ENCODE measurements around the gene NUDT19. TPM values are rescaled to one million over a fixed set of nuclear protein-coding genes. Genes with fewer than 3 reads are reported as not detected.
"Not testable (repeated sequence)": the region's sequence is repeated elsewhere in the genome, so short reads cannot be mapped to it uniquely, and the experiment has no call there.

Gene NUDT19
- 6.8 TPM for polyA plus RNA-seq (2013, experiment 1 of 2; ENCODE audit: insufficient read length)
- polyA plus RNA-seq (2013, experiment 2 of 2; ENCODE audit: insufficient read length): 7.5 TPM

DNA sequence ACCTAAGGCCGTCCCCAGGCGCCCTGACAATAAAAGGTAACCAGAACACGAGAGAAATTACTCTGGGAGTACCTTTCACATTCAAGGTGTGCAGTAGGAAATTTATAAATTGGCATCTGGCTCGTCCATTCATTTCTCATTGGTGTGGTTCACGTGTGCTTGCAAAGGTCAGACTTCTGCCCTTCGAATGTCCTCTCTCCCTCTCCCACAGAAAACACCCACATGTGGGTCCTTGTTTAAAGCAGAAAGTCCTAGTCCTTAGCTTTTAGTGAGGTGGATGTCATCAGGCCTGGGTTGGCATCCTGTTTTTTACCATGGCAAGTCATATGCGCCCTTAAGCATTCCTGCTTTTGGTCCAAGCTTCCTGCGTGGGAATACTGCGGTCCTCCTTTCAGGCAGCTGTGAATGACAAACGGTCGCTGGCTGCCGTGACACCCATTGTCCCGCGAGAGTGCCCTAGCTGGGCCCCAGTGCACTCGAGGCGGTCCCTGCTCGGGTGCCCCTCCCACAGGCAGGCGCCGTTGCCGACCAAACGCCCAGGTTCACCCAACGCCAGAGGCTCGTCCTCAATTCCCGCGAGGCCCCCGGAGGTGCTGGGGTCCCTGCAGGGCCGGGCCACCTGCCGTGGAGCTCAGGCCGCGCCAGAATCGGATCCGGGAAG, at the start of gene NUDT19:
Gene NUDT19 (plus strand): TSS at position 531 of the 661 bp plus-strand sequence. CDS start 140 bp downstream, outside the sequence.
- peak; percentile 83 for DNase-seq

- DNase-seq: no peak
These were observed 48.9 kb upstream of the NUDT19 start for GRCh38 chr19:32642771-32643170.

GRCh38 chr19:32646556-32646955, 45.1 kb upstream of the NUDT19 start:
- DNase-seq: no peak

DNA sequence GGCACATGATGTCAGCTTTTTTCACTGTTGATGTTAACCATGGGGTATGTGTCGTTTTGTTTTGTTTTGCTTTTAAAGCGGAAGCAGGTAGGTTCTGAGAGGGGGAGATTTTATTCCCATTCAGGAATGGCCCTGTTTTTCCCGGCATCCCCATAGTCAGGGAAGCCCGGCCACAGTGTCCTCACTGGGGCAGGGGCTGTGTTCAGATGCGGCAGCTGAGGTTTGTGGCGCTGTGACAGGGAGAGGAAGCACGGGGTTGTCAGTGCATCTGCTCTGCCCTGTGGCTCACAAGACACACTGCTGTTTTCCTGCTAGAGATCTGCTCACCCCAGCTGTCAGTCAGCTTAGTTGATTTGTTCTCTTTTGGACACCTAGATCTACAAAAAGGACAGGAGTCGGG, 44.3 kb upstream of the NUDT19 start:
- no peak for DNase-seq

- no peak for DNase-seq
These were observed 41.9 kb upstream of the NUDT19 start for GRCh38 chr19:32649751-32650150.

DNA sequence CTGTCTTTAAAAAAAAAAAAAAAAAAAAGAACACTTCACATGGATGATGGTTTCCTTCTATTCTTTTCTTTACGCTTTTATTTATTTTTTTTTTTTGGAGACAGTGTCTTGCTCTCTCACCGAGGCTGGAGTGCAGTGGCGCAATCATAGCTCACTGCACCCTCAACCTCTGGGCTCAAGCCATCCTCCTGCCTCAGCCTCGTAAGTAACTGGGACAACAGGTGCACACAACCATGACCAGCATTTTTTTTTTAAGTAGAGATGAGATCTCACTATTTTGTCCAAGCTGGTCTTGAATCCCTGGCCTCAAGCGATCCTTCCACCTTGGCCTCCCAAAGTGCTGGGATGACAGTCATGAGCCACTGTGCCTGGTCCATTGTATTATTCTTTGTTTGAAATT, 41.0 kb upstream of the NUDT19 start:
- DNase-seq: no peak

DNA sequence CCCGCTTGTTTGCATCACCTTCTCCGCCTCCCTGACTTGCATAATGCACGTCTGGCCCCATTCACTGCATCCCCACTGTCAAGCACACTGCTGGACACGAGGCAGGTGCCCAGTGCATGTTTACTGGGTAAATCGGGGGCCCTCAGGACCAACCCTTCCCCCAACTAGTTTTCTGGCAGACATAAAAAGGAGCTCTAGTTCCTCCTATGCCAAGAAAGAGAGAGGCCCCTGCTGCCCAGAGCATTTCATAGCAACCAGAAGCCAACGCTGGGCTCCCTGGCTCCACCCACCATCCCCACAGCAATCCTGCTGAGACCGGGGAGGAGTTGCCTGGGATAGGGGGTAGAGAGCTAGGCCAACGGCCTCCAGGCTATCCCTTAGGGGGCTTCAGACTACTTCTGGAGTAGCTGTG, 39.9 kb upstream of the NUDT19 start:
- no peak for DNase-seq

DNA sequence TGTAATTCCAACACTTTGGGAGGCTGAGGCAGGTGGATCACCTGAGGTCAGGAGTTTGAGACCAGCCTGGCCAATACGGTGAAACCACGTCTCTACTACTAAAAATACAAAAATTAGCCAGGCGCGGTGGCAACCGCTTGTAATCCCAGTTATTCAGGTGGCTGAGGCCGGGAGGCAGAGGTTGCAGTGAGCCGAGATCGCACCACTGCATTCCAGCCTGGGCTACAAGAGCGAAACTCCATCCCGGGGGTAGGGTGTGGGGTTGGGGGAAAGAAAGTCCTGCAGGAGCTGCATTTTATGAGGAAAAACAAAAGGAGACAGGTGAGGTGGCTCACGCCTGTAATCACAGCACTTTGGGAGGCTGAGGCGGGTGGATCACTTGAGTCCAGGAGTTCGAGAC, 39.3 kb upstream of the NUDT19 start:
- not testable (repeated sequence) for DNase-seq

DNA sequence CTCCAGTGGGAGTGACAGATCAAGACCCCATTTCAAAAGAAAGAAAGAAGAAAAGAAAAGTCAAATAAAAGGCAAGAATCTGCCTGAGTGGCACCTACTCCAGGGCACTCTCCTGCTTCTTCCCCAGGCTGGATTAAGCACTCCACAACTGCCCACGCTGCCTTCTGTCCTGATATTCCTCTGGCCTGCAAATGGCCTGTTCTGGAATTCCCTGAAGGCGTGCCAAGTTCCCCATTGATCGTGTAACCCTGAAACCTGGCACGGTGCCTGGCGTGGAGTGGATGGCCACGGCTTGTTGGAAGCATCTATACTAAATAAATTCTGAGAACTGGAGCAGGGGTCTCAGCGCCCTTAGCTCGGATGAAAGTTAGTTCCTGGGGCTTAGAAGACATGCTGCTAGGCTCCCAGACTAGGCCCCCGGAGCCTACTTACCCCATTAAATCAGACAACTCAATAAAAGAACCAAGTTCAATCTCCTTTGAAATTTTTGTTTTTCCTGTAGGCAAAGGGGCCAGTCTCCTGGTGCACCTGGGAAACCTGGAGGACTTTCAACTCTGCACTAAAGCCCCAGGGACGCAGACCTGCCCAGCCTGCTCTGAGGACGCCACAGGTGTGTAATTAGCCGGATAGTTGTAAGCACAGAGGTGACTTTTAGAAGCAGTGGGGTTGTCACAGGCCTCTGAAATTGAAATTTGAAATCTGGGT, 38.6 kb upstream of the NUDT19 start:
- DNase-seq: peak; percentile 35

DNA sequence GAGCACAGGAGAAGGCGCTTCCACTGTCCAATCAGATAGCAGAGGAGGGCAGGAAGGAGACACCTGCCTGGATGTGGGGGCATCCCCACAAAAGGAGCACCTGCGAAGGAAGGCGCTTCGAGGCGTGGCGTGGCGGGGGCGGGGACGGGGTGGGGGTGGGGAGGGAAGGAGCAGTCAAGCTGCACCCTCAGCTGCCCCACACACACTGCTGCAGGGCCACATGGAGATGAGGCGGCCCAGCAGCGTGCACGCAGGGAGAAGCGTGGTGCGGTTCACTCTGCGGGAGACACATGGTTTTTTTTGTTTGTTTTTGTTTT, 38.1 kb upstream of the NUDT19 start:
- DNase-seq: no peak

DNA sequence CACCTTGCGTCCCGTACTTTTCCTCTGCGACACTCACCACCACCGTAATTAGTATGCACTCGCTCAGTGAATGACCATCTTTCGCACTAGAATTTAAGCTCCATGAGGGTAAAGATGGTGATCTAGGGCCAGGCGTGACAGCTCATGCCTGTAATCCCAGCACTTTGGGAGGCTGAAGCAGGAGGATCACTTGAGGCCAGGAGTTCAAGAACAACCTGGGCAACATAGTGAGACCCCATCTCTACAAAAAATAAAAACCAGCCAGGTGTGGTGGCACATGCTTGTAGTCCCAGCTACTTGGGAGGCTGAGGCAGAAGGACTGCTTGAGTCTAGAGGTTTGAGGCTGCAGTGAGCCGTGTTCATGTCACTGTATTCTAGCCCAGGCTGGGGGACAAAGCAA, 35.2 kb upstream of the NUDT19 start:
- DNase-seq: not testable (repeated sequence)

DNA sequence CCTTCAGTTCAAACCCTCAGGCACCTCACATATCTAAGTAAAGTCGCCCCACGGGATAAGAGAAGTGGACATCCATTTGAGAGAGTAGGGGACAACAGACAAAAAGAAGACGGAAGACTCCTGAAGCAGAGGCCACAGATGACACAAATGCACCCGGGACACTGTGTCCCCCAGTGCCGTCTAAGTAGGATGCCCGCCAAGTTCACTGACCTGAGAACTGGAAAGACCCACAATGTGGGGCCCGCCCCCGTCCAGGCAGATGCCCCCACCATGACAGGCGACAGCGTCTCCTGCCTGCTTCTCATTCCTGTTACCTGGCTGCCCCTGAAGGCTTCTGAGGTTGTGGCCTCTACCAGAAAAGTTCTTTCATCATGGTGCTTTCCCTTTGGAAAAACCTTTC, 33.5 kb upstream of the NUDT19 start:
- DNase-seq: no peak

DNA sequence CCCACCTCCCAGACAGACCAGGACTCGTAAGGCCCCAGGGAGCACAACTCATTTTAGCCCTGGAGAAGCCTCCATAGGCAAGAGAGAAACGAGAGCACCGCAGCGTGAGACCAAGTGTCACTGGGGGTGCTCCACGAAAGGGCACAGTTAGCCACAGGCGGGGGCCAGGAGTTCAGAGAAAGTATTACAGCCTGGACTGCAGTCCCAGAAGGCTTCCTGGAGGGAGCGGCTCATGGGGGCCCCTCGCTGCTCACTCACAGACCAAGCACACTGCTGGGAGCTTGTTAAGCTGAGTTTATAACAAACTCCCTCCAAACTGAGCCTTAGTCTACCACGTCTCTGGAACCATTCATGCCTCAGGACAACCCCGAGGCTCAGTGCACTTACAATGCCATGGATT, 33.1 kb upstream of the NUDT19 start:
- no peak for DNase-seq

- no peak for DNase-seq
These were observed 30.3 kb upstream of the NUDT19 start for GRCh38 chr19:32661318-32661717.

- DNase-seq: peak; percentile 12
These were observed 29.4 kb upstream of the NUDT19 start for GRCh38 chr19:32662186-32662585.

GRCh38 chr19:32666084-32666483, 25.5 kb upstream of the NUDT19 start:
- DNase-seq: no peak

DNA sequence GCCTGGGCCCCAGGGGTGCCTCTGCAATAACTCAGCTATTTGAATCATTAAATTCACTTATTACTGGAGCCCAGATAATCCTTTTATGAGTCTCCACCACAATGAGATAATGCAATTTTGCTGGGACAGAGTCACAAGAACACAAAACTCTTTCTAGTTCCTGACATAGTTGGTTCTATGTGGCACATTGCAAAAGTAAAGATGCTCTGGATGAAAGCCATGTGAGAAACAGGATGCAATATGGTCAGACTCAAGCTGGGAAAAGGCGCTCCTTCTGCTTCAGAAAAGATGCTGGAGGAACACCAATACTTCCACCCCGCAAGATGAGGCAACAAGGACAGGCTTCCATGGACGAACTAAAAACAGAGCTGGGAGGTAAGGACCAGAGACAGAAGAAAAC, 22.3 kb upstream of the NUDT19 start:
- DNase-seq: no peak

- no peak for DNase-seq
These were observed 19.6 kb upstream of the NUDT19 start for GRCh38 chr19:32671883-32672593.

DNA sequence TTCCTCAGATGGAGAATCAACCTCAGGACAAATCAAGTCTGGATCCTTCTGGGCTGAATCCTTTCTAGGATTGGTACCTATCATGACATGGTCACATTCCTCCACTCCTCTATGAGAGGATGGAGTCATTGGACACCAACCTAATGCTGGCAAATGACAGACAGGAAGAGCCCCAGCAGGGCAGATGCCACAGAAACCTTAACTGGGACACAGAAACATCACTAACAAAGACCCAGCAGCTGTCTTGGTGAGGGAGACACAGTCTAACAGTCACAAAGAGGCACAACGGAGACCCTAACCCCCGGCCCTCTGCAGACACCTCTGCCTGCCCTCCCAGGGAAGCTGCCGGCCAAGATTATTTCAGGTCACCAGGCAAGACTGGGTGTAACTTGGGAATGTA, 18.8 kb upstream of the NUDT19 start:
- no peak for DNase-seq

GRCh38 chr19:32673573-32673972, 18.0 kb upstream of the NUDT19 start:
- DNase-seq: no peak

- DNase-seq: no peak
These were observed 17.3 kb upstream of the NUDT19 start for GRCh38 chr19:32674153-32674930.

DNA sequence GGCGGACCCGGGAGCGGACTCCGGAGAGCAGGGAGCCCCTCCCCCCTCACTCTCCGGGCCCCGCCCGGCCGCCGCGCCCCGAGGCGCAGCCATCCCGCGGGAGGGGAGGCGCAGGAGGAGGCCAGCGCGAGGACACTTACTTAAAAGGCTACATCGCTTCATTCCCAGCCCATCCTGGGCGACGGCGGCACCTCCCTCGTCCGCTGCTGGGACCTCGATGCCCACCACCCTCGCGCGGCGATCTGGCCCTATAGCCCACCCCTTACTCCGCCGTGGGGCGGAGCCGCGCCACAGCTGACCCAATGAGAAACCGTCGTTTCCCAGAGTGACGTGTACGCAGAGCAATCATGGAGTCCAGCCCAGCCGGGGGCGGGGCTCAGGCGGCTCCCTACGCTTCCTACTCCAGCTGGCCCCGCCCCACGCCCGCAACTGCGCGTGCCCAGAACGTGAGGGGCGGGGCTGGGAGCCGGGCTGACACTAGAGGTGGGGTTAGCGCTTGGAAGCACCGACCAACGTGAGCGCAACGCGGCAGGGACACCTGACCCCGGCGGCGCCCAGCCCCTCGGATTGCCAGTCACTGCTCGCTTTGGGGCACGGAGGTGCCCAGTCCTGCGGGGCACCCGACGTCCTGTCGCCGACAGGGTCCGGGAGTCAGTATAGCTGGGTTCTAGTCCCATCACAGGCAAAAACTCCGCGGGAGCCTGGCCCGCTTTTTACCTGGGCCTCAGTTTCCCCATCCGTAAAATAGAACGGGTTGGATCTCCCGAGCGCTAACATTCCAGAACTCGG, 16.5 kb upstream of the NUDT19 start, which contains the start of gene ANKRD27:
Gene ANKRD27 (minus strand): TSS at position 250 of the 789 bp plus-strand sequence. CDS start 16,165 bp downstream, outside the sequence.
- peak; percentile 97 for DNase-seq

All from fibroblast of skin of abdomen (primary cell).